Activated CD8-positive, alpha-beta memory T cell treated with anti-CD3 and anti-CD28 coated beads, Interleukin-2, amount 50 U/mL, for 48 hours (primary cell): ENCODE results near the gene PPP3R1.
A peak's percentile ranks its signal among the peaks of the same experiment; 100 is the strongest.
"Not testable (repeated sequence)": the region's sequence is repeated elsewhere in the genome, so short reads cannot be mapped to it uniquely, and the experiment has no call there.

Experiments used
- DNase-seq: peaks from one replicate; pipeline ENCODE4 v3.0.0-alpha.2; 2020

The PPP3R1 gene

DNA sequence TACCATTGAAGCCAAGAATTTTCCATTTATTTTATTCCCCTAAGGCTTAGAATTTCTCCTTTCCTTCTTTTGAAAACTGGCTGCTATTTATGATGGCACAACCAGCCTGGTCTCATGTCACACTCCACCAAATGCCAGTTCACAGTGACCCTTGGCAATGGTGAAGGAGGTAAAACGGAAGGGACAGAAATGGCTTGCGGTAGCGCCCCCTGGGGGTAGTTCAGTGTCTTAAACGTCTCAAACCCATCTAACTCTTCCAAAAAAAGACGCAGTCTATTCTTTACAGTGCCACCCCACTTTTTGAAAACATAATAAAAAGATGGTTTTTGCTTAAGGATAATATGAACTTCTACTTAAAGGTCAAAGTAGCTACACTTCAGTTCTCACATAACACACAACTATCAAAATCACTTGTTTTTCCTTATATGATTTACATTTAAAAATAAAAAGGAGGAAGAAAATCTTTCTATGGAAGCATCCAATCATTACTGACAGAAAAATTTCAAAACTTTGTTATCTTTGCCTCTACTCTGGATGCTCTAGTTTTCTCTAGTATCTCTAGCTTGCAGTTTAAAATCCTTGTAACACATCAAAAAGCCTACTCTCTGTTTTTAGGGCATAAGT is 66.7 kb downstream of the PPP3R1 start:
- DNase-seq, result peak; percentile 82

- DNase-seq, result no peak
These were observed 69.4 kb downstream of the PPP3R1 start for GRCh38 chr2:68182902-68183301.

- DNase-seq, result no peak
These were observed 73.2 kb downstream of the PPP3R1 start for GRCh38 chr2:68178954-68179627.

DNA sequence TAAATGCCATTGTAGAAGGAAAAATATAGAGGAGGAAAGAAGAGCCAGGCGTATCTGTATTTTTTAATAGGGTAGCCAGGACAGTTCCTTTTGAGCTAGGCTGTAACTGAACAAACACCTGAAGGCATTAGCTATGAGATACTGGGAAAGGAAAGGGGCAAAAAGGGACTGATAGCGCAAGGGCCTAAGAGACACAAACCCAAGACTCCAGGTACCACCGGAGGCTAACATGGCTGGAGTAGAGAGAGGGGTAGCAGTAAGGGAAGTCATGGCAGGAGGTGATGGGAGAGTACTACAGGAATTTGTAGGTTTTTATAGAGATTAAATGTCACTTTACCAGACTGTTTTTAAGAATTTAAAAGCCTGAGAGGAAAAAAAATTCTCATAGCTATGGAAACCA is 73.9 kb downstream of the PPP3R1 start:
- no peak for DNase-seq

DNA sequence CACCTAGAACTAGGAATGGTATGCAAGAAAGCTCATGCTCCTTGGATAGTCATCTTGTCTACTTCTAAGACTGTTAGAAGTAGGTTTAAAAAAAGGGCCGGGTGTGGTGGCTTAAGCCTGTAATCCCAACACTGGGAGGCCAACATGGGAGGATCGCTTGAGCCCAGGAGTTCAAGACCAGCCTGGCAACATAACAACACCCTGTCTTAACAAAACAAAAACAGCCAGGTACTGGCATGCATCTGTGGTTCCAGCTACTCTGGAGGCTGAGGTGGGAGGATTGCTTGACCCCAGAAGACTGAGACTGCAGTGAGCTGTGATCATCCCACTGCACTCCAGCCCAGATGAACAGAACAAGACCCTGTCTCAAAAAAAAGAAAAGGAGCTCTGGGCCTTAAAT is 74.8 kb downstream of the PPP3R1 start:
- DNase-seq, result no peak

- DNase-seq, result no peak
These were observed 75.7 kb downstream of the PPP3R1 start for GRCh38 chr2:68176657-68177056.

GRCh38 chr2:68175210-68175609 is 77.1 kb downstream of the PPP3R1 start:
- DNase-seq, result not testable (repeated sequence)

GRCh38 chr2:68172990-68173700 is 79.2 kb downstream of the PPP3R1 start:
- DNase-seq, result no peak

- no peak for DNase-seq
These were observed 79.8 kb downstream of the PPP3R1 start for GRCh38 chr2:68172521-68172920.

GRCh38 chr2:68171684-68172083 is 80.6 kb downstream of the PPP3R1 start:
- no peak for DNase-seq

GRCh38 chr2:68171146-68171545 is 81.2 kb downstream of the PPP3R1 start:
- DNase-seq, result no peak

DNA sequence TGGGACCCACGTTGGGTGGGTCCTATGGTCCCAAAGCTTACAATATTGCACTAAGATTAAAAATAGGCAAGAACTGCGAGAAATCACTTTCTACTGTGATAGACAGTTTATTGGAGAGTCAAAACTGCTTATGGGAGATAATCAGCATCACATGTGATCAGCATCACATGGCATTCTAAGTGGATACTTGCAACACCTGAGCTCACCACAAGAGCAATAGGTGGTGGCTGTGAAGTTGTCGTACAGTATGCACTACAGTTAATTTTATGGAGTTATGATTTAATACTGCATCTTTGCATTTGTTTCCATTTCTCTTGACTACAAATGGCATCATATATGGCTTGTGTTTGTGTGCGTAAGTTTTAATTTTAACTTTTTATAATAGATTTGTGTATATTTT is 83.0 kb downstream of the PPP3R1 start:
- DNase-seq, result no peak

GRCh38 chr2:68167186-68167585 is 85.1 kb downstream of the PPP3R1 start:
- no peak for DNase-seq

DNA sequence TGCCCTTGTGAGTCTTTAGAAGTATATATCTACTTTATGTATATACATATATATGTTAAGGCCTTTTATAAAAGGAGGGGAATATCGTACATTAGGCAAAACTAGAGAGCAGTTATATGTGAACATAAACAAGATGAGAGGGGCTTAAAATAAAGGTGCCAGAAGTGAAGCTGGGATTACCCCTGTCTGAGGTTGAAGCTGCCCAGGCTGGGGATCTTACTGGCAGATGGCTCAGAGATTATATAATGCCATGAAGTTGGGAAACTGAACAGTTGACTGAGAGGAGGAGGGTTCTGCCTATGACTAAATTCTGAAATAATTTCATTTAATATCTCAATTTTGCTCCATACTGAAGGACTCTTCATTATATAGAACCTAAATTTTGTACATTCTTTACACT is 88.7 kb downstream of the PPP3R1 start:
- no peak for DNase-seq

DNA sequence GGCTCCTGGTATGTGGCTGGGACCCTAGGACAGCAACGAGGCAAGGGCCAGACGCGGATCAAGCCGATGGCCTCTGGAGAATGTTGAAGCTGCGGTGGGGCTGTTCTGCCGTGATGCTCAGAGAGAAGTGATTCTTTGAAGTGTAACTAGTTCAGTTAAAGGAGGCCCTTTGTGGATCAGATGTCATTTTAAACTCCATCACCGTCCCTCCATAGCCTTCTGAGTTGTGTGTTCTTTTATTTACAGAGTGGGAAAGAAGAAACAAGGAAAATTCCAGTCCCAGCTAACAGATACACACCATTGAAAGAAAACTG is 94.2 kb downstream of the PPP3R1 start:
- no peak for DNase-seq

GRCh38 chr2:68157402-68158133 is 94.8 kb downstream of the PPP3R1 start, which contains the start of gene PNO1:
TSS of gene PNO1 (plus strand) at chr2:68157888. CDS start at chr2:68157935, 47 bp downstream.
- DNase-seq, result peak; percentile 98

GRCh38 chr2:68157002-68157401 is 95.3 kb downstream of the PPP3R1 start:
- DNase-seq, result no peak

DNA sequence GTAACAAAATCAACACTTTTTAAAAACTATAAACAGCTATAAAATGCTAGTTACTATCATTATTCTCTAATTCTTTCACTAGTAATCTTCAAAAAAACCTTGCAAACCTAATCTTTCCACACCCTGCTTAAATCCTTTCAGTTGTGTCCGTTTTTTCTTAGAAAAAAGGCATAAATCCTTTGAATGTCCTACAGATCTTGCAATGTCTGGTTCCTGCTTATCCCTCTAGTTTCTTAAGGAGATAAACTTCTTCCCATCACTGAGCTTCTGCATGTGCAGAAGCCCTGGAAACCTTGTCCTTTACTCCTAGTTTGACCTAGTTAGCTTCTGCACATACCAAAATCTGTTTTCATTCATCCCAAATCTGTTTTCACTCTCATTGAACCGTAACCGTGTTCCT is 95.9 kb downstream of the PPP3R1 start:
- no peak for DNase-seq

DNA sequence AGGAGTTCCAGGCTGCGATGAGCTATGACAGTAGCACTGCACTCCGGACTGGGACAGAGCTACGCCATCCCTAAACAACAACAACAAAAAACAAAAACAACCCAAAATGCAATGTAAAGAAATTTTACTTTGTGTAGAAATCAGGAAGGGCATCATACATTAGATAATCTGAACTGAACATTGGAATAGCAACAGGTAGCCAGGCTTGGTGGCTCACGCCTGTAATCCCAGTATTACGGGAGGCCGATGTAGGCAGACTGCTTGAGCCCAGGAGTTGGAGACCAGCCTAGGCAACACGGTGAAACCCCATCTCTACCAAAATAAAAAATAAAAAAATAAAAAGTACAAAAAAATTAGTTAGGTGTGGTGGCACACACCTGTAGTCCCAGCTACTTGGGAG is 96.7 kb downstream of the PPP3R1 start:
- no peak for DNase-seq

DNA sequence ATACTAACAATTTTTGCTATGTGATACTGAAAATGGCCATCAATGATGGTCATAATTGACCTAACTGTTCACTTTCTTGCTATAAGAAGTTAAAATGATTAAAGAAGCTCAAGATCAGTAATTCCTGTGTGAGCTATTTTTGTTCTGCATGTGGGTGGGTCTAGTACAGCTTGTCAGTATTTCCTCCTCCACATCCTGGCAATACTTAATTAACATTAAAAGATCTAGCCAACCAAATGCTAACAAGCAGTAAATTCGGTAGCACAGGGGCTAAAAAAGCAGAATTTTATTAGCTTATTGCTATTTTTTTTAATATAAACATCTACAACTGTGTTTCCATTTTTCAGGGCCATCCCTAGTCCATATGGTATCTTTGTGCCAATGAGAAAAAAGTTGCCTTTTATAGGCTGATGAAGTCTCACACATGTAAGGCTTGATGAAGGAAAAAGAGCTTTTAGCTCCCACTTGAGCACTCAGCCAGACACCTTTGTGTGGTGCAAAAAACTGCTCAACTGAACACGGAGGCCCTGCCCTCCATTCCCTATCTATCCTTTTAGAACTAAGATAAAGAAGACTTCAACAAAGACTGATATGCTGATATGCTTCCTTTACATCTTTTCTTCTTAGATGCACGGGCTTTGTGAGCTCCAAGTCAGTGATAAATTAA is 99.5 kb downstream of the PPP3R1 start:
- DNase-seq, result no peak

- DNase-seq, result no peak
These were observed 101.3 kb downstream of the PPP3R1 start for GRCh38 chr2:68151037-68151436.

- no peak for DNase-seq
These were observed 110.5 kb downstream of the PPP3R1 start for GRCh38 chr2:68141875-68142274.
